ENCODE data around the gene ITGA11. TPM values are rescaled to one million over a fixed set of nuclear protein-coding genes. Genes with fewer than 3 reads are reported as not detected.
A peak's percentile ranks its signal among the peaks of the same experiment; 100 is the strongest.

The ITGA11 gene
- total RNA-seq, 1 donor: 567 TPM

GRCh38 chr15:68284616-68285258, 147.2 kb downstream of the ITGA11 start:
- TF ChIP-seq CTCF (IDR thresholded peaks at IDR 0.05; ENCODE audit: extremely low read depth, low read depth, low read length): no peak
- DNase-seq (ENCODE audit: insufficient read length, low spot score, missing footprints): no peak
- H3K4me1 ChIP-seq (ENCODE audit: insufficient read depth, low read length): peaks cover 29% of the 10 kb centered on the region
- no peaks in the 10 kb centered on the region for H3K27me3 ChIP-seq (ENCODE audit: insufficient read depth, low read length)
- no peak overlapping the region for H3K4me3 ChIP-seq (ENCODE audit: insufficient read depth, low read length)
- peaks cover 11% of the 10 kb centered on the region for H3K36me3 ChIP-seq (ENCODE audit: insufficient read depth, low read length)
- H3K79me2 ChIP-seq (ENCODE audit: insufficient read depth, low read length): peaks cover 99% of the 10 kb centered on the region
- H3K27ac ChIP-seq (ENCODE audit: low read depth, low read length): no peak overlapping the region
- H3K9me3 ChIP-seq (ENCODE audit: low read depth, low read length): no peaks in the 10 kb centered on the region
- H4K20me1 ChIP-seq (ENCODE audit: insufficient read depth, low read length): peaks cover 72% of the 10 kb centered on the region
- H2AFZ ChIP-seq (ENCODE audit: low read length): no peak overlapping the region
- H3K4me2 ChIP-seq (ENCODE audit: insufficient read depth, low read length): no peak overlapping the region

- Histone ChIP-seq H3K36me3 (ENCODE audit: insufficient read depth, low read length) (peaks cover 6% of the 10 kb centered on the region), H3K4me2 (ENCODE audit: insufficient read depth, low read length) (no peak overlapping the region), H2AFZ (ENCODE audit: low read length) (no peak overlapping the region), H3K4me1 (ENCODE audit: insufficient read depth, low read length) (peaks cover 38% of the 10 kb centered on the region), H3K79me2 (ENCODE audit: insufficient read depth, low read length) (peaks cover 99% of the 10 kb centered on the region), H3K27ac (ENCODE audit: low read depth, low read length) (no peak overlapping the region), H3K9me3 (ENCODE audit: low read depth, low read length) (no peaks in the 10 kb centered on the region), H3K27me3 (ENCODE audit: insufficient read depth, low read length) (no peaks in the 10 kb centered on the region), H3K4me3 (ENCODE audit: insufficient read depth, low read length) (no peak overlapping the region), H4K20me1 (ENCODE audit: insufficient read depth, low read length) (peaks cover 82% of the 10 kb centered on the region)
- DNase-seq (ENCODE audit: insufficient read length, low spot score, missing footprints): no peak
- TF ChIP-seq CTCF (IDR thresholded peaks at IDR 0.05; ENCODE audit: extremely low read depth, low read depth, low read length): no peak
These were observed 148.6 kb downstream of the ITGA11 start for GRCh38 chr15:68283401-68283800.

- Histone ChIP-seq H3K79me2 (ENCODE audit: insufficient read depth, low read length) (peaks cover 85% of the 10 kb centered on the region), H3K27me3 (ENCODE audit: insufficient read depth, low read length) (no peaks in the 10 kb centered on the region), H3K4me2 (ENCODE audit: insufficient read depth, low read length) (peak overlapping the region; percentile 97), H2AFZ (ENCODE audit: low read length) (no peak overlapping the region), H4K20me1 (ENCODE audit: insufficient read depth, low read length) (peaks cover 63% of the 10 kb centered on the region), H3K4me1 (ENCODE audit: insufficient read depth, low read length) (peaks cover 48% of the 10 kb centered on the region), H3K36me3 (ENCODE audit: insufficient read depth, low read length) (peaks cover 6% of the 10 kb centered on the region), H3K9me3 (ENCODE audit: low read depth, low read length) (no peaks in the 10 kb centered on the region), H3K27ac (ENCODE audit: low read depth, low read length) (peak overlapping the region; percentile 53), H3K4me3 (ENCODE audit: insufficient read depth, low read length) (peak overlapping the region; percentile 91)
- no peak for TF ChIP-seq CTCF (IDR thresholded peaks at IDR 0.05; ENCODE audit: extremely low read depth, low read depth, low read length)
- DNase-seq (ENCODE audit: insufficient read length, low spot score, missing footprints): peak; percentile 56
These were observed 151.0 kb downstream of the ITGA11 start for GRCh38 chr15:68281008-68281407.

GRCh38 chr15:68279779-68280753, 151.9 kb downstream of the ITGA11 start:
- H3K9me3 ChIP-seq (ENCODE audit: low read depth, low read length): no peaks in the 10 kb centered on the region
- H3K27me3 ChIP-seq (ENCODE audit: insufficient read depth, low read length): no peaks in the 10 kb centered on the region
- peak overlapping the region; percentile 91 for H3K4me3 ChIP-seq (ENCODE audit: insufficient read depth, low read length)
- H3K27ac ChIP-seq (ENCODE audit: low read depth, low read length): peak overlapping the region; percentile 87
- DNase-seq (ENCODE audit: insufficient read length, low spot score, missing footprints): peak; percentile 57
- peaks cover 6% of the 10 kb centered on the region for H3K36me3 ChIP-seq (ENCODE audit: insufficient read depth, low read length)
- no peak for TF ChIP-seq CTCF (IDR thresholded peaks at IDR 0.05; ENCODE audit: extremely low read depth, low read depth, low read length)
- peaks cover 80% of the 10 kb centered on the region for H3K79me2 ChIP-seq (ENCODE audit: insufficient read depth, low read length)
- H4K20me1 ChIP-seq (ENCODE audit: insufficient read depth, low read length): peaks cover 58% of the 10 kb centered on the region
- H3K4me2 ChIP-seq (ENCODE audit: insufficient read depth, low read length): peak overlapping the region; percentile 97
- H3K4me1 ChIP-seq (ENCODE audit: insufficient read depth, low read length): peaks cover 49% of the 10 kb centered on the region
- no peak overlapping the region for H2AFZ ChIP-seq (ENCODE audit: low read length)

All from osteoblast (primary cell).